ENCODE measurements around the gene GPALPP1. TPM values are rescaled to one million over a fixed set of nuclear protein-coding genes. Genes with fewer than 3 reads are reported as not detected.
A peak's percentile ranks its signal among the peaks of the same experiment; 100 is the strongest.

Gene GPALPP1
- total RNA-seq, 1 donor from 2014 or later = 31.2 TPM

- no peak overlapping the region for H3K27ac Mint-ChIP-seq (ENCODE audit: unreplicated experiment)
- no peaks in the 10 kb centered on the region for H3K4me1 Mint-ChIP-seq (ENCODE audit: unreplicated experiment)
- TF ChIP-seq CTCF (IDR thresholded peaks at IDR 0.05) = no peak
- no peaks in the 10 kb centered on the region for H3K9me3 Mint-ChIP-seq (ENCODE audit: unreplicated experiment)
- no peaks in the 10 kb centered on the region for H3K36me3 Mint-ChIP-seq (ENCODE audit: unreplicated experiment)
- DNase-seq (ENCODE audit: extremely low spot score, unreplicated experiment) = no peak
- no peaks in the 10 kb centered on the region for H3K27me3 Mint-ChIP-seq (ENCODE audit: unreplicated experiment)
- H3K4me3 Mint-ChIP-seq (ENCODE audit: unreplicated experiment) = no peak overlapping the region
These were observed 51.3 kb downstream of the GPALPP1 start for GRCh38 chr13:45040622-45041021.

GRCh38 chr13:45042539-45042938, 53.2 kb downstream of the GPALPP1 start:
- DNase-seq (ENCODE audit: extremely low spot score, unreplicated experiment) = no peak
- H3K4me3 Mint-ChIP-seq (ENCODE audit: unreplicated experiment) = no peak overlapping the region
- no peak overlapping the region for H3K27ac Mint-ChIP-seq (ENCODE audit: unreplicated experiment)
- no peak for TF ChIP-seq CTCF (IDR thresholded peaks at IDR 0.05)
- no peaks in the 10 kb centered on the region for H3K27me3 Mint-ChIP-seq (ENCODE audit: unreplicated experiment)
- H3K9me3 Mint-ChIP-seq (ENCODE audit: unreplicated experiment) = no peaks in the 10 kb centered on the region
- peaks cover 5% of the 10 kb centered on the region for H3K4me1 Mint-ChIP-seq (ENCODE audit: unreplicated experiment)
- H3K36me3 Mint-ChIP-seq (ENCODE audit: unreplicated experiment) = no peaks in the 10 kb centered on the region

- H3K36me3 Mint-ChIP-seq (ENCODE audit: unreplicated experiment) = no peaks in the 10 kb centered on the region
- no peak for TF ChIP-seq CTCF (IDR thresholded peaks at IDR 0.05)
- no peak for DNase-seq (ENCODE audit: extremely low spot score, unreplicated experiment)
- peaks cover 5% of the 10 kb centered on the region for H3K4me1 Mint-ChIP-seq (ENCODE audit: unreplicated experiment)
- H3K9me3 Mint-ChIP-seq (ENCODE audit: unreplicated experiment) = no peaks in the 10 kb centered on the region
- peak overlapping the region; percentile 85 for H3K4me3 Mint-ChIP-seq (ENCODE audit: unreplicated experiment)
- no peak overlapping the region for H3K27ac Mint-ChIP-seq (ENCODE audit: unreplicated experiment)
- peaks cover 9% of the 10 kb centered on the region for H3K27me3 Mint-ChIP-seq (ENCODE audit: unreplicated experiment)
These were observed 57.1 kb downstream of the GPALPP1 start for GRCh38 chr13:45046445-45046844.

- TF ChIP-seq CTCF (IDR thresholded peaks at IDR 0.05) = peak; percentile 91
- H3K4me3 Mint-ChIP-seq (ENCODE audit: unreplicated experiment) = peak overlapping the region; percentile 85
- peak overlapping the region; percentile 32 for H3K27ac Mint-ChIP-seq (ENCODE audit: unreplicated experiment)
- H3K9me3 Mint-ChIP-seq (ENCODE audit: unreplicated experiment) = no peaks in the 10 kb centered on the region
- H3K4me1 Mint-ChIP-seq (ENCODE audit: unreplicated experiment) = peaks cover 5% of the 10 kb centered on the region
- H3K36me3 Mint-ChIP-seq (ENCODE audit: unreplicated experiment) = no peaks in the 10 kb centered on the region
- DNase-seq (ENCODE audit: extremely low spot score, unreplicated experiment) = peak; percentile 91
- H3K27me3 Mint-ChIP-seq (ENCODE audit: unreplicated experiment) = peaks cover 9% of the 10 kb centered on the region
These were observed 58.3 kb downstream of the GPALPP1 start for GRCh38 chr13:45047394-45048310.

- no peak for DNase-seq (ENCODE audit: extremely low spot score, unreplicated experiment)
- Mint-ChIP-seq H3K9me3 (ENCODE audit: unreplicated experiment) (no peaks in the 10 kb centered on the region), H3K27ac (ENCODE audit: unreplicated experiment) (no peak overlapping the region), H3K4me3 (ENCODE audit: unreplicated experiment) (no peak overlapping the region), H3K4me1 (ENCODE audit: unreplicated experiment) (peaks cover 5% of the 10 kb centered on the region), H3K36me3 (ENCODE audit: unreplicated experiment) (no peaks in the 10 kb centered on the region), H3K27me3 (ENCODE audit: unreplicated experiment) (peaks cover 9% of the 10 kb centered on the region)
- TF ChIP-seq CTCF (IDR thresholded peaks at IDR 0.05) = no peak
These were observed 59.6 kb downstream of the GPALPP1 start for GRCh38 chr13:45048890-45049407.
